ENCODE data around the gene MUCL3. TPM values are rescaled to one million over a fixed set of nuclear protein-coding genes. Genes with fewer than 3 reads are reported as not detected.
A peak's percentile ranks its signal among the peaks of the same experiment; 100 is the strongest.
"Not testable (repeated sequence)": the region's sequence is repeated elsewhere in the genome, so short reads cannot be mapped to it uniquely, and the experiment has no call there.

Gene MUCL3
- total RNA-seq, 1 donor from 2014 or later = under 0.01 TPM

- TF ChIP-seq CTCF (IDR thresholded peaks at IDR 0.05; ENCODE audit: insufficient read depth, low read length, severe bottlenecking) = no peak
- FAIRE-seq = peak; percentile 76
- peaks cover 12% of the 10 kb centered on the region for H3K36me3 ChIP-seq (ENCODE audit: control insufficient read depth, insufficient read depth, low read length)
Observed at GRCh38 chr6:30907758-30908591, 32.8 kb upstream of the MUCL3 start, which contains the start of gene GTF2H4. Gene GTF2H4, plus strand, starts transcription at chr6:30908207.

GRCh38 chr6:30908700-30909099 is 32.1 kb upstream of the MUCL3 start:
- Histone ChIP-seq H3K27me3 (ENCODE audit: control insufficient read depth, insufficient read depth, low read length) (no peaks in the 10 kb centered on the region), H3K4me3 (ENCODE audit: low read depth, low read length) (peak overlapping the region; percentile 68), H3K36me3 (ENCODE audit: control insufficient read depth, insufficient read depth, low read length) (peaks cover 12% of the 10 kb centered on the region)
- FAIRE-seq (no peak), DNase-seq (ENCODE audit: low read depth) (no peak)
- no peak for TF ChIP-seq CTCF (IDR thresholded peaks at IDR 0.05; ENCODE audit: insufficient read depth, low read length, severe bottlenecking)

More at GRCh38 chr6:30907758-30908591, 32.8 kb upstream of the MUCL3 start, which contains the start of gene GTF2H4:
- Histone ChIP-seq H3K27me3 (ENCODE audit: control insufficient read depth, insufficient read depth, low read length) (no peaks in the 10 kb centered on the region), H3K4me3 (ENCODE audit: low read depth, low read length) (peak within 1 kb of the TSS; percentile 68)
- DNase-seq (ENCODE audit: low read depth) = peak; percentile 98

- peaks cover 12% of the 10 kb centered on the region for H3K36me3 ChIP-seq (ENCODE audit: control insufficient read depth, insufficient read depth, low read length)
- FAIRE-seq; H3K27me3 ChIP-seq (ENCODE audit: control insufficient read depth, insufficient read depth, low read length); DNase-seq (ENCODE audit: low read depth); H3K4me3 ChIP-seq (ENCODE audit: low read depth, low read length): not testable (repeated sequence)
Observed at GRCh38 chr6:30910473-30910872, 30.3 kb upstream of the MUCL3 start.

- no peak for FAIRE-seq
- TF ChIP-seq CTCF (IDR thresholded peaks at IDR 0.05; ENCODE audit: insufficient read depth, low read length, severe bottlenecking) = no peak
- H3K4me3 ChIP-seq (ENCODE audit: low read depth, low read length) = no peak overlapping the region
- H3K36me3 ChIP-seq (ENCODE audit: control insufficient read depth, insufficient read depth, low read length) = peaks cover 13% of the 10 kb centered on the region
- no peaks in the 10 kb centered on the region for H3K27me3 ChIP-seq (ENCODE audit: control insufficient read depth, insufficient read depth, low read length)
- no peak for DNase-seq (ENCODE audit: low read depth)
Observed at GRCh38 chr6:30912746-30913520, 27.8 kb upstream of the MUCL3 start.

- H3K36me3 ChIP-seq (ENCODE audit: control insufficient read depth, insufficient read depth, low read length) = peaks cover 16% of the 10 kb centered on the region
- H3K4me3 ChIP-seq (ENCODE audit: low read depth, low read length) = peak overlapping the region; percentile 21
- no peak for FAIRE-seq
Observed at GRCh38 chr6:30913721-30914075, 27.1 kb upstream of the MUCL3 start.

More at GRCh38 chr6:30913721-30914075, 27.1 kb upstream of the MUCL3 start:
- H3K27me3 ChIP-seq (ENCODE audit: control insufficient read depth, insufficient read depth, low read length) = no peaks in the 10 kb centered on the region
- DNase-seq (ENCODE audit: low read depth) = no peak
- TF ChIP-seq CTCF (IDR thresholded peaks at IDR 0.05; ENCODE audit: insufficient read depth, low read length, severe bottlenecking) = no peak
